Left ventricle myocardium inferior (tissue), 1 donor: ENCODE data around the gene STH. TPM values are rescaled to one million over a fixed set of nuclear protein-coding genes. Genes with fewer than 3 reads are reported as not detected.

Source experiments
- DNase-seq: peaks from one replicate; pipeline ENCODE4 v3.0.0-alpha.2; 2020
- H3K27ac ChIP-seq: fragments of 200-600 bp; replicated peaks from 2 replicates; pipeline ENCODE4 v1.8.0; 2021
- H3K27me3 ChIP-seq: fragments of 200-600 bp; 2 replicates; pipeline ENCODE4 v1.8.0; 2021; ENCODE audit warnings: low read depth
- H3K36me3 ChIP-seq: fragments of 200-600 bp; 2 replicates; pipeline ENCODE4 v1.8.0; 2021
- H3K4me1 ChIP-seq: fragments of 200-600 bp; 2 replicates; pipeline ENCODE4 v1.8.0; 2021
- H3K4me3 ChIP-seq: fragments of 200-600 bp; 2 replicates; pipeline ENCODE4 v1.8.0; 2021; ENCODE audit warnings: mild to moderate bottlenecking, moderate library complexity
- H3K9me3 ChIP-seq: fragments of 200-600 bp; replicated peaks from 2 replicates; pipeline ENCODE4 v1.8.0; 2021
- intact Hi-C: fragments of 100-400 bp; cut with micrococcal nuclease; formaldehyde crosslinking; loops from one replicate; pipeline ENCODE4 v1.11.0; 2022
- total RNA-seq: library from RNA; stranded (reverse); fragmentation: NEBNext Ultra II Directional; extraction: Animal tissue kit (Norgen Biotek cat#: 25700); gene quantifications from one replicate; pipeline ENCODE4 v1.2.1, GENCODE V29; 2021
- TF ChIP-seq, protein P1 (sequence below): fragments of 200-600 bp; IDR thresholded peaks from 2 replicates; pipeline ENCODE4 v1.8.0; 2021; ENCODE audit warnings: antibody characterized with exemption, mild to moderate bottlenecking, borderline replicate concordance
- donor health status: DM: no; HTN: yes; CAD: no; lungs with severe emphysema.

STH gene
- total RNA-seq, 1 donor from 2014 or later: not detected

GRCh38 chr17:45992904-45993303 is 6.1 kb upstream of the STH start:
- no peaks in the 10 kb centered on the region for H3K4me1 ChIP-seq
- intact Hi-C loops: no loop called here
- no peak for DNase-seq
- TF ChIP-seq, protein P1, sequence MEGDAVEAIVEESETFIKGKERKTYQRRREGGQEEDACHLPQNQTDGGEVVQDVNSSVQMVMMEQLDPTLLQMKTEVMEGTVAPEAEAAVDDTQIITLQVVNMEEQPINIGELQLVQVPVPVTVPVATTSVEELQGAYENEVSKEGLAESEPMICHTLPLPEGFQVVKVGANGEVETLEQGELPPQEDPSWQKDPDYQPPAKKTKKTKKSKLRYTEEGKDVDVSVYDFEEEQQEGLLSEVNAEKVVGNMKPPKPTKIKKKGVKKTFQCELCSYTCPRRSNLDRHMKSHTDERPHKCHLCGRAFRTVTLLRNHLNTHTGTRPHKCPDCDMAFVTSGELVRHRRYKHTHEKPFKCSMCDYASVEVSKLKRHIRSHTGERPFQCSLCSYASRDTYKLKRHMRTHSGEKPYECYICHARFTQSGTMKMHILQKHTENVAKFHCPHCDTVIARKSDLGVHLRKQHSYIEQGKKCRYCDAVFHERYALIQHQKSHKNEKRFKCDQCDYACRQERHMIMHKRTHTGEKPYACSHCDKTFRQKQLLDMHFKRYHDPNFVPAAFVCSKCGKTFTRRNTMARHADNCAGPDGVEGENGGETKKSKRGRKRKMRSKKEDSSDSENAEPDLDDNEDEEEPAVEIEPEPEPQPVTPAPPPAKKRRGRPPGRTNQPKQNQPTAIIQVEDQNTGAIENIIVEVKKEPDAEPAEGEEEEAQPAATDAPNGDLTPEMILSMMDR: no peak
- H3K9me3 ChIP-seq: no peaks in the 10 kb centered on the region
- no peaks in the 10 kb centered on the region for H3K27me3 ChIP-seq
- H3K27ac ChIP-seq: no peak overlapping the region
- no peaks in the 10 kb centered on the region for H3K36me3 ChIP-seq
- H3K4me3 ChIP-seq: no peak overlapping the region

- Histone ChIP-seq H3K9me3 (no peaks in the 10 kb centered on the region), H3K27ac (no peak overlapping the region), H3K4me3 (no peak overlapping the region), H3K27me3 (no peaks in the 10 kb centered on the region), H3K4me1 (no peaks in the 10 kb centered on the region), H3K36me3 (no peaks in the 10 kb centered on the region)
- TF ChIP-seq, protein P1: no peak
- no peak for DNase-seq
- intact Hi-C loops: no loop called here
Measured at GRCh38 chr17:45993962-45994627, 5.0 kb upstream of the STH start.

GRCh38 chr17:45994987-45995386 is 4.1 kb upstream of the STH start:
- no peak for DNase-seq
- no peaks in the 10 kb centered on the region for H3K36me3 ChIP-seq
- intact Hi-C loops: no loop called here
- no peaks in the 10 kb centered on the region for H3K27me3 ChIP-seq
- H3K9me3 ChIP-seq: no peaks in the 10 kb centered on the region
- H3K4me3 ChIP-seq: no peak overlapping the region
- no peaks in the 10 kb centered on the region for H3K4me1 ChIP-seq
- TF ChIP-seq, protein P1: no peak
- H3K27ac ChIP-seq: no peak overlapping the region

GRCh38 chr17:45995627-45996270 is 3.3 kb upstream of the STH start:
- Histone ChIP-seq H3K27ac (no peak overlapping the region), H3K9me3 (no peaks in the 10 kb centered on the region), H3K4me1 (no peaks in the 10 kb centered on the region), H3K27me3 (no peaks in the 10 kb centered on the region), H3K4me3 (no peak overlapping the region), H3K36me3 (no peaks in the 10 kb centered on the region)
- TF ChIP-seq, protein P1: no peak
- intact Hi-C loops: no loop called here
- DNase-seq: no peak

DNA sequence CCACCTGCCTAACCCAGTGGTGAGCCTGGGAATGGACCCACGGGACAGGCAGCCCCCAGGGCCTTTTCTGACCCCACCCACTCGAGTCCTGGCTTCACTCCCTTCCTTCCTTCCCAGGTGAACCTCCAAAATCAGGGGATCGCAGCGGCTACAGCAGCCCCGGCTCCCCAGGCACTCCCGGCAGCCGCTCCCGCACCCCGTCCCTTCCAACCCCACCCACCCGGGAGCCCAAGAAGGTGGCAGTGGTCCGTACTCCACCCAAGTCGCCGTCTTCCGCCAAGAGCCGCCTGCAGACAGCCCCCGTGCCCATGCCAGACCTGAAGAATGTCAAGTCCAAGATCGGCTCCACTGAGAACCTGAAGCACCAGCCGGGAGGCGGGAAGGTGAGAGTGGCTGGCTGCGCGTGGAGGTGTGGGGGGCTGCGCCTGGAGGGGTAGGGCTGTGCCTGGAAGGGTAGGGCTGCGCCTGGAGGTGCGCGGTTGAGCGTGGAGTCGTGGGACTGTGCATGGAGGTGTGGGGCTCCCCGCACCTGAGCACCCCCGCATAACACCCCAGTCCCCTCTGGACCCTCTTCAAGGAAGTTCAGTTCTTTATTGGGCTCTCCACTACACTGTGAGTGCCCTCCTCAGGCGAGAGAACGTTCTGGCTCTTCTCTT is 2.6 kb upstream of the STH start:
- no peak for DNase-seq
- TF ChIP-seq, protein P1: no peak
- no peaks in the 10 kb centered on the region for H3K36me3 ChIP-seq
- H3K27me3 ChIP-seq: no peaks in the 10 kb centered on the region
- intact Hi-C loops: no loop called here
- H3K4me1 ChIP-seq: no peaks in the 10 kb centered on the region
- no peak overlapping the region for H3K4me3 ChIP-seq
- no peaks in the 10 kb centered on the region for H3K9me3 ChIP-seq
- no peak overlapping the region for H3K27ac ChIP-seq
